ENCODE measurements around the gene NLN.
"Not testable (repeated sequence)": the region's sequence is repeated elsewhere in the genome, so short reads cannot be mapped to it uniquely, and the experiment has no call there.

Gene NLN

GRCh38 chr5:65728218-65728617 lies 6.2 kb downstream of the NLN start:
- DNase-seq = no peak
- in situ Hi-C loops (cut with MboI; ENCODE audit: low pct_unique_long_range_greater_than_20kb, low sequenced_read_pairs) = no loop called here

DNA sequence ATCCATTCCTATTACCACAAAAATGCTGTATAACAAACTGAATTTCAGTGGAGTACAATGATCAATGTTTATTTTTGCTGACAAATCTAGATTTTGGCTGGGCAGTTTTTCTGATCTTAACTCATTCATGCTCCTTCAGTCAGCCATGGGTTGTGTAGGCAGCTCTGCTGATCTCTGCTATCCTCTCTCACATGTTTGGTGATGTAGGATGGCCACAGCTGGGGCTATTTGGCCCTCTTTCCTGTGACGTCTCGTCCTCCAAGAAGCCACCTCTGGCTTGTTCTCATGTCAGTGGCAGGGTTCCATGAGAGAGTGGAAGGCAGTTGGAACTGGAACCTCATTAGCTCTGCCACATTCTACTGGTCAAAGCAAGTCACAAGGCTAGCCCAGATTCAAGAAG lies 8.9 kb downstream of the NLN start:
- no peak for DNase-seq
- in situ Hi-C loops (cut with MboI; ENCODE audit: low pct_unique_long_range_greater_than_20kb, low sequenced_read_pairs) = no loop called here

DNA sequence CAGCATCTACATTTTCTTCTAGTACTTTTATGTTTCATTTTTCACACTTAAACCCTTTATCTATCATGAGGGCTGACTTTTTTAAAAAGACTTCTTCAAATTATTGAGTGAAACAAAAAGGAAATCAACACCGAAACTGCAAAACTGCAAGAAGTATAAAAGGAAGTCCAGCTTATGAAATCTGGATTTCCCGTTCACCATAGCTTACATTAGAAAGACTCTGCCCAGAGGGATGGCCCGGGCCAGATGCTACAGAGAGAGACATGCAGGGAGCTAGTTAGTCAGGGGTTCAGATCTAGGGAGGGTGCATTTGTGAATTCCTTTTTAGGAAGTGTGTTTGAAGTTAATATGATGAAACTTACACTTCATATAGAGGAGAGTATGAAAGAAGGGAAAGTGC lies 10.0 kb downstream of the NLN start:
- DNase-seq; in situ Hi-C loops (cut with MboI; ENCODE audit: low pct_unique_long_range_greater_than_20kb, low sequenced_read_pairs): not testable (repeated sequence)

DNA sequence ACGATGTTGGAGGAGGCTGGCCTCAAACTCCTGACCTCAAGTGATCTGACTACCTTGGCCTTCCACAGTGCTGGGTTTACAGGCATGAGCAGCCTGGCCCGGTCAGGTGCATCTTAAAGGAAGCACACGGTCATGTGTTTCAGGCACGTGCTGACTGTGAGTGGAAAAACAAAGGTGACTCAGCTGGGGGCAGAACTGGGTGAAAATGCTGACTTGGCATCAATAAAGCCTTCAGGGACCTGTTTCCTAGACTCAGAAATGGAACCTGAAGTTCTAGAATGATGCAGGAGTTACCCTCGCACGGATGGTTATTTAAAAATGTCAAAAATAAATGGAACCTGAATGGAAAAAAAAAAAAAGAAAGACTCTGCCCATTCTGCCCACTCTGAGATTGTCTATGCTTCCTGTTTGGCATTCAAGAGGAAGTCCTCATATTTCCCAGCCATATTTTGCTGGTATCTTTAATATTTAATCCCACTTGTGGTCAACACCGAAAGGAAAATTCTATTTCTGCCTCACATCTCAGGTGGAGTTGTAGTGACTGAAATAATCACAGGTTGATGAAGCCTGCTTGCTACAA lies 12.3 kb downstream of the NLN start:
- in situ Hi-C loops (cut with MboI; ENCODE audit: low pct_unique_long_range_greater_than_20kb, low sequenced_read_pairs) = not testable (repeated sequence)
- peak; percentile 23 for DNase-seq

- in situ Hi-C loops (cut with MboI; ENCODE audit: low pct_unique_long_range_greater_than_20kb, low sequenced_read_pairs) = no loop called here
- peak; percentile 56 for DNase-seq
Observed at GRCh38 chr5:65734921-65735320, 12.9 kb downstream of the NLN start.

DNA sequence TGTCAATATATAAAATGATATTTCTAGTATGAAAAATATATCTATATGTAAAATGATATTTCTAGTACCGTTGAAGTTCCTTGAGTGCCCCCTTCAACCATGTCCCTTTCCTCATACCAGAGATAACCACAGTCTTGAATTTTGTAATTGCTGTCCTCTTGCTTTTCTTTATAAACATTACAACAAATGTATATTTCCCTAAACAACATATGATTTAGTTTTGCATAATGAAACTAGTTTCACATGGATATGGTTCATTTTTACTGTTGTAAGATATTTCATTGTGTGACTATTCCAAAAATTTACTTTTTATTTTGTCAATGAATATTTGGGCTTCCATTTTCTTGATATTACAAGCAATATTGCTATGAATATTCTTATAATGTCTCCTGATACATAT lies 14.0 kb downstream of the NLN start:
- DNase-seq = no peak
- in situ Hi-C loops (cut with MboI; ENCODE audit: low pct_unique_long_range_greater_than_20kb, low sequenced_read_pairs) = no loop called here

DNA sequence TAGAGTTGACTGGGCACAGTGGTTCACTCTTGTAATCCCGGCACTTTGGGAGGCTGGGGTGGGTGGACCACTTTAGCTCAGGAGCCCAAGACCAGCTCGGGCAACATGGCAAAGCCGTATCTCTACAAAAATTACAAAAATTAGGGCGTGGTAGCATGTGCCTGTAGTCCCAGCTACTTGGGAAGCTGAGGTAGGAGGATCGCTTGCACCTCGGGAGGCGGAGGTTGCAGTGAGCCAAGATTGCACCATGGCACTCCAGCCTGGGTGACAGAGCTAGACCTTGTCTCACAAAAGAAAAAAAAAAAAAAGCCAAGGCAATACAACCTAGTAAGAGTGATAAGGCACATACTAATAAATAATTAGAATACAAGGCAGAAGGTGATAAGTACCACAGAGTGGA lies 15.8 kb downstream of the NLN start:
- no peak for DNase-seq
- in situ Hi-C loops (cut with MboI; ENCODE audit: low pct_unique_long_range_greater_than_20kb, low sequenced_read_pairs) = no loop called here

DNA sequence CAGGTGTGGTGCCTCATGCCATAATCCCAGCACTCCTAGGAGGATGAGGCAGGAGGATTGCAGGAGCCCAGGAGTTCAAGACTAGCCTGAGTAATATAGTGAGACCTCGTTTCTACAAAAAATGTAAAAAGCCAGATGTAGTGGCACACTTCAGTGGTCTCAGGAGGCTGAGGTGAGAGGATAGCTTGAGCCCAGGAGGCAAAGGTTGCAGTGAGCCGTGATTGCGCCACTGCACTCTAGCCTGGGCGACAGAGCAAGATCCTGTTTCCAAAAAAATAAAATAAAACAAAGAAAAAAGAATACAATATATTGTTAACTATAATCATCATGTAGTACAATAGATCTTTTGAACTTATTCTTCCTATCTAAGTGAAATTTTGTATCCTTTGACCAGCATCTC lies 16.3 kb downstream of the NLN start:
- in situ Hi-C loops (cut with MboI; ENCODE audit: low pct_unique_long_range_greater_than_20kb, low sequenced_read_pairs) = no loop called here
- DNase-seq = no peak

GRCh38 chr5:65739162-65739561 lies 17.2 kb downstream of the NLN start:
- DNase-seq = no peak
- in situ Hi-C loops (cut with MboI; ENCODE audit: low pct_unique_long_range_greater_than_20kb, low sequenced_read_pairs) = no loop called here

DNA sequence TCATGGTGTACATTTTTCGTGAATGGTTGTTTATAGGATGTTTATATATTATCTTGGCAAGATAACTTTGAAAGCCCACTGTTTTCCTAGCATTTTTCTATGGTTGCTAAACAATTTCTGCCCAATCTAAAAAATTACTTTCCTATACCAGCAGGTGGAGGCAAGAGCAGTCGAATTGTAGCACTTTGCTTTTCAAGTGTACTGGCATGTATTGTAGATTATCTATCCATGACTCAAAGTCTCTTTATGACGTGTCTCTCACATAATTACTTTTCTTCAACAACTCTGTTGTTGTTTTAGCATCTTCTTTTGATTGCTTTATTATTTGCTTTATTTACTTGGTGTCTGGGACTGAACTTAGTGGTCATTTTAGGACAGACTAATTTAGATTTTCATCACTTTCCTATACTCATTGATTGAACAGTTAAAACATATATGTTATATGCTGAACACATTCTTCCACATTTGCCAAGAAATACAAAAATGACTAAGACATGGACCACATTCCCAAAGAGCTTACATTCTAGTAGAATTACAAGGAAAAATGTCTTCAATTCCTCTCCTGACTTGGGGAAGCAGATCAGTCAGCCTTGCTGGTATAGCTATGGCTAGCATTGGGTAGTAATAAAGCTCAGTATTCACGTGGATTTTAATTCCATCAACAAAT lies 20.7 kb downstream of the NLN start:
- DNase-seq = peak; percentile 46
- in situ Hi-C loops (cut with MboI; ENCODE audit: low pct_unique_long_range_greater_than_20kb, low sequenced_read_pairs) = no loop called here

DNA sequence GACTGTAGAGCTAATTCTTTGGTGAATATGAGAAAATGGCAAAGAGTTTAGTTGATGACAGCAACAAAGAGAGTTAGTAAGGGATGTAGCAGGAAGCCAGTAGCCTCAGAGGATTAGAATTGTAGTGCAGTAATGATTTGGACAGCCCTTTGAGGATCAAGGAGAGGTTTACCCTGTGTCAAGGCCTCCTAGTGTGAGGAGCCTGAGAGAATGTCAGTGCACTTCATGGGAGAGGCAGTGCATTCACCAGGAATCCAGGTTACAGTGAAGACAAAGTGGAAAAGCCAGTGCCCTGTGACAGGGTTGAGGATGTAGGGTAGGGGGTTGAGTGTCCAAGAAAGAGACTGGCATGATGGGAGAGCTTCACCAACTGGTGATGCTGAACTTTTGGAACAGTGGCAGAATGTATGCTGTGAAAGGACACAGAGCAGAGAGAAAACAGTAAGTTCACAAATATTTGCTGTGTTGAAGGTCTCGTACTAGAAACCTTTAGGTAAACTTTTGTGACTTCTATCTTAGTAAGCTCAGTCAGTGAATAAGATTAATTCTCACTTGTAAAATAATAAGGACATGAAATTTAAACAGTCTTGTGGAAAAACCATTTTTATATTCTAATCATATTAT lies 27.3 kb downstream of the NLN start:
- in situ Hi-C loops (cut with MboI; ENCODE audit: low pct_unique_long_range_greater_than_20kb, low sequenced_read_pairs) = no loop called here

DNA sequence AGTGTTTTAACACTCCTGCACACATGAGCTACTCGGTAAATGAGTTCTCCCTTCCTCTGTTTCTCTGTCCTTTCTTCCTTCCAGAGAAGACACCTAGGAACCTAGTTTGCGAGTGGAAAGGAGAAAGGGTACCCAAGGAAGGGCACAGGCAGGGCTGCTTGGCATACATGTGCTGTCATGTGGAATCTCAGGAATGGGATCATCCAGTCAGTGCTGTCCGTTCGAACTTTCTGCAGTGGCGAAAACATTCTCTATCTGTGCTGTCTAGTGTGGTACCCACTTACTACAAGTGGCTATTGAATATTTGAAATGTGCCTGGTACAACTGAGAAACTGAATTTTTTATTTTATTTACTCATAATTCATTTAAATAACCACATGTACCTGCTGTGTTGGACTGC lies 28.0 kb downstream of the NLN start:
- in situ Hi-C loops (cut with MboI; ENCODE audit: low pct_unique_long_range_greater_than_20kb, low sequenced_read_pairs) = no loop called here

More for the DNA sequence above, 27.3 kb downstream of the NLN start:
- DNase-seq = no peak

GRCh38 chr5:65750938-65751337 lies 28.9 kb downstream of the NLN start:
- in situ Hi-C loops (cut with MboI; ENCODE audit: low pct_unique_long_range_greater_than_20kb, low sequenced_read_pairs) = no loop called here
- no peak for DNase-seq

More for the DNA sequence above, 28.0 kb downstream of the NLN start:
- no peak for DNase-seq

GRCh38 chr5:65753189-65753588 lies 31.2 kb downstream of the NLN start:
- no peak for DNase-seq
- in situ Hi-C loops (cut with MboI; ENCODE audit: low pct_unique_long_range_greater_than_20kb, low sequenced_read_pairs) = no loop called here

- in situ Hi-C loops (cut with MboI; ENCODE audit: low pct_unique_long_range_greater_than_20kb, low sequenced_read_pairs) = no loop called here
- DNase-seq = no peak
Observed at GRCh38 chr5:65758546-65759144, 36.6 kb downstream of the NLN start.

GRCh38 chr5:65760504-65761275 lies 38.7 kb downstream of the NLN start:
- in situ Hi-C loops (cut with MboI; ENCODE audit: low pct_unique_long_range_greater_than_20kb, low sequenced_read_pairs) = no loop called here
- peak; percentile 35 for DNase-seq

DNA sequence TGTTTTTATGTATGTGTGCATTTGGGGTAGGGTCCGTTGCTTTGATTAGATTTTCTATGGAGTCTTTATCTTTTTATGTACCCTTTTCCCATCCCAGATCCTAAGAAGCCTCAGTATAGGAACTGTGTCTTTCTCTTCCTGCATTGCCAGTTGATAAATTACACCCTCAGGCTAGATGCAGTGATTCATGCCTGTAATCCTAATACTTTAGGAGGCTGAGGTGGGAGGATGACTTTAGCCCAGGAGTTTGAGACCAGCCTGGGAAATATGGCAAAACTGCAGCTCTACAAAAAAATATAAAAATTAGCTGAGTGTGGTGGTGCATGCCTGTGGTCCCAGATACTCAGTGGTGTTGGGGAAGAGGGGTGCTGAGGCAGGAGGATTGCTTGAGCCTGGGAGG lies 40.2 kb downstream of the NLN start:
- no peak for DNase-seq
- in situ Hi-C loops (cut with MboI; ENCODE audit: low pct_unique_long_range_greater_than_20kb, low sequenced_read_pairs) = no loop called here

DNA sequence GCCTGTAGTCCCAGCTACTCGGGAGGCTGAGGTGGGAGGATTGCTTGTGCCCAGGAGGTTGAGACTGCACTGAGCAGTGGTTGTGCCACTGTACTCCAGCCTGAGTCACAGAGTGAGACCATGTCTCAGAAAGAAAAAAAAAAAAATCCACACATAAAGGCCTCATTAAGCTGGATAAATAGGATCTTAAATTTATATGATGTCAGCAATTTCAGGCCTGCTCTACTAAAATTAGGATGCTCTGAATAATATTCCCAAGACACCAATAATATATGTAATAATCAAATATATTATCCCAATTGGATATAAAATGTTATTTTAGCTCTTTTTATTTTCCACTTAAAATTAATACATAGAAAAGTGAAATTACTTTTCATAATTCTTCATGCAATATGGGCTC lies 43.6 kb downstream of the NLN start:
- in situ Hi-C loops (cut with MboI; ENCODE audit: low pct_unique_long_range_greater_than_20kb, low sequenced_read_pairs) = no loop called here

GRCh38 chr5:65766175-65766574 lies 44.2 kb downstream of the NLN start:
- DNase-seq = peak; percentile 40
- in situ Hi-C loops (cut with MboI; ENCODE audit: low pct_unique_long_range_greater_than_20kb, low sequenced_read_pairs) = no loop called here

More for the DNA sequence above, 43.6 kb downstream of the NLN start:
- DNase-seq = no peak

DNA sequence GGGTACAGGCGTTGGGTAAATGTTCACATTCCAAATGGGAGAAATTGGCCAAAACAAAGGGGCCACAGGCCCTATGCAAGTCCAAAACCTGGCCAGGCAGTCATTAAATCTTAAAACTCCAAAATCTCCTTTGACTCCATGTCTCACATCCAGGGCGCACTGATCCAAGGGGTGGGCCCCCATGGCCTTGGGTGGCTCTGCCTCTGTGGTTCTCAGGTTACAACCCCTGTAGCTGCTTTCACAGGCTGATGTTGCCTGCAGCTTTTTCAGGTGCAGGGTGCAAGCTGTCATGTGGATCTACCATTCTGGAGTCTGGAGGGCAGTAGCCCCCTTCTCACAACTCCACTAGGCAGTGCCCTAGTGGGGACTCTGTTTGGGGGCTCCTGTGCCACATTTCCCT lies 44.8 kb downstream of the NLN start:
- in situ Hi-C loops (cut with MboI; ENCODE audit: low pct_unique_long_range_greater_than_20kb, low sequenced_read_pairs) = no loop called here
- DNase-seq = no peak

All from KBM-7 (cell line).